DOHH2 (cell line): Measurements from ENCODE around the gene NAALADL2.

Source experiments
- H3F3A ChIP-seq: fragments of 200-600 bp; sonication (generic), shearing (Covaris generic); 2 replicates; pipeline ENCODE4 v1.6.0; 2016; ENCODE audit warnings: antibody characterized with exemption, mild to moderate bottlenecking; ENCODE audit not compliant: control insufficient read depth, insufficient read depth
- H3K27ac ChIP-seq: fragments of 200-600 bp; sonication (generic); 2 replicates; pipeline ENCODE4 v1.5.1; 2014; ENCODE audit warnings: low read depth, mild to moderate bottlenecking, low read length, moderate library complexity
- H3K27me3 ChIP-seq: fragments of 200-600 bp; sonication (generic); 2 replicates; pipeline ENCODE4 v1.6.1; 2014; ENCODE audit warnings: mild to moderate bottlenecking, low read length, mixed read lengths; ENCODE audit not compliant: control insufficient read depth
- H3K36me3 ChIP-seq: fragments of 200-600 bp; sonication (generic); 2 replicates; pipeline ENCODE4 v1.6.1; 2014; ENCODE audit warnings: mild to moderate bottlenecking, low read length, moderate library complexity, mixed read lengths; ENCODE audit not compliant: control insufficient read depth
- H3K4me1 ChIP-seq: fragments of 200-600 bp; sonication (generic); 2 replicates; pipeline ENCODE4 v1.6.1; 2014; ENCODE audit warnings: mild to moderate bottlenecking, low read length, mixed read lengths; ENCODE audit not compliant: control insufficient read depth
- H3K4me2 ChIP-seq: fragments of 200-600 bp; sonication (generic); 2 replicates; pipeline ENCODE4 v1.6.0; 2014; ENCODE audit warnings: mild to moderate bottlenecking, low read length, moderate library complexity
- H3K4me3 ChIP-seq: fragments of 200-600 bp; sonication (generic); 2 replicates; pipeline ENCODE4 v1.5.1; 2014; ENCODE audit warnings: mild to moderate bottlenecking, low read length, mixed read lengths
- H3K79me2 ChIP-seq: fragments of 200-600 bp; sonication (generic); 2 replicates; pipeline ENCODE4 v1.6.1; 2014; ENCODE audit warnings: mild to moderate bottlenecking, low read length, mixed read lengths; ENCODE audit not compliant: control insufficient read depth
- H3K9me2 ChIP-seq: fragments of 200-600 bp; sonication (generic); replicated peaks from 2 replicates; pipeline ENCODE4 v1.6.1; 2014; ENCODE audit warnings: mild to moderate bottlenecking, low read length, mixed read lengths; ENCODE audit not compliant: control insufficient read depth
- H3K9me3 ChIP-seq: fragments of 200-600 bp; sonication (generic); 2 replicates; pipeline ENCODE4 v1.6.1; 2014; ENCODE audit warnings: antibody characterized with exemption, low read length, mixed read lengths; ENCODE audit not compliant: control insufficient read depth, insufficient read depth
- H4K20me1 ChIP-seq: fragments of 200-600 bp; sonication (generic); 2 replicates; pipeline ENCODE4 v1.6.0; 2014; ENCODE audit warnings: low read depth, mild to moderate bottlenecking, antibody characterized with exemption, low read length, moderate library complexity; ENCODE audit not compliant: control insufficient read depth, insufficient read depth
- CTCF ChIP-seq: fragments of 200-600 bp; sonication (generic); IDR thresholded peaks from one replicate; pipeline ENCODE4 v1.5.1; 2014; ENCODE audit warnings: antibody characterized with exemption, mild to moderate bottlenecking, low read depth, low read length; ENCODE audit not compliant: poor library complexity, severe bottlenecking
- EZH2phosphoT487 ChIP-seq: fragments of 200-600 bp; sonication (generic); IDR thresholded peaks from 2 replicates; pipeline ENCODE4 v1.6.1; 2017; ENCODE audit warnings: borderline replicate concordance, mild to moderate bottlenecking, antibody characterized with exemption, low read length, moderate library complexity, mixed read lengths

Gene NAALADL2

GRCh38 chr3:175443682-175444081 lies 584.5 kb downstream of the NAALADL2 start:
- no peaks in the 10 kb centered on the region for H3K9me3 ChIP-seq
- H3K27ac ChIP-seq, result no peak overlapping the region
- H4K20me1 ChIP-seq, result no peaks in the 10 kb centered on the region
- no peak overlapping the region for H3K4me3 ChIP-seq
- no peak overlapping the region for H3K4me2 ChIP-seq
- no peaks in the 10 kb centered on the region for H3K9me2 ChIP-seq
- H3K27me3 ChIP-seq, result no peaks in the 10 kb centered on the region
- H3K79me2 ChIP-seq, result no peaks in the 10 kb centered on the region
- no peaks in the 10 kb centered on the region for H3K36me3 ChIP-seq
- TF ChIP-seq EZH2phosphoT487 (no peak), CTCF (no peak)
- H3K4me1 ChIP-seq, result no peaks in the 10 kb centered on the region
- no peaks in the 10 kb centered on the region for H3F3A ChIP-seq

- no peaks in the 10 kb centered on the region for H3F3A ChIP-seq
- H3K4me2 ChIP-seq, result no peak overlapping the region
- H3K27ac ChIP-seq, result no peak overlapping the region
- H3K9me3 ChIP-seq, result no peaks in the 10 kb centered on the region
- no peaks in the 10 kb centered on the region for H3K4me1 ChIP-seq
- no peaks in the 10 kb centered on the region for H3K36me3 ChIP-seq
- H3K79me2 ChIP-seq, result no peaks in the 10 kb centered on the region
- H4K20me1 ChIP-seq, result no peaks in the 10 kb centered on the region
- no peaks in the 10 kb centered on the region for H3K27me3 ChIP-seq
- H3K9me2 ChIP-seq, result no peaks in the 10 kb centered on the region
- H3K4me3 ChIP-seq, result no peak overlapping the region
- no peak for TF ChIP-seq EZH2phosphoT487
- TF ChIP-seq CTCF, result no peak
These were observed 586.6 kb downstream of the NAALADL2 start for GRCh38 chr3:175445741-175446140.

- Histone ChIP-seq H4K20me1 (no peaks in the 10 kb centered on the region), H3F3A (no peaks in the 10 kb centered on the region), H3K9me2 (no peaks in the 10 kb centered on the region), H3K4me3 (no peak overlapping the region), H3K27ac (no peak overlapping the region), H3K27me3 (no peaks in the 10 kb centered on the region), H3K4me1 (no peaks in the 10 kb centered on the region), H3K36me3 (no peaks in the 10 kb centered on the region), H3K4me2 (no peak overlapping the region), H3K9me3 (no peaks in the 10 kb centered on the region), H3K79me2 (no peaks in the 10 kb centered on the region)
- TF ChIP-seq EZH2phosphoT487, result no peak
- no peak for TF ChIP-seq CTCF
These were observed 588.4 kb downstream of the NAALADL2 start for GRCh38 chr3:175447521-175447920.

GRCh38 chr3:175453361-175453760 lies 594.2 kb downstream of the NAALADL2 start:
- Histone ChIP-seq H3K4me1 (no peaks in the 10 kb centered on the region), H3F3A (no peaks in the 10 kb centered on the region), H3K27ac (no peak overlapping the region), H3K36me3 (no peaks in the 10 kb centered on the region), H3K79me2 (no peaks in the 10 kb centered on the region), H3K4me3 (no peak overlapping the region), H4K20me1 (no peaks in the 10 kb centered on the region), H3K27me3 (no peaks in the 10 kb centered on the region), H3K9me3 (no peaks in the 10 kb centered on the region), H3K9me2 (no peaks in the 10 kb centered on the region), H3K4me2 (no peak overlapping the region)
- TF ChIP-seq EZH2phosphoT487, result no peak
- no peak for TF ChIP-seq CTCF
